T-helper 2 cell treated with Interferon-gamma antibody and Interleukin-4, amounts not matched to agents 5 μg/mL and 100 μg/mL, for 36 hours (primary cell): Measurements from ENCODE around the gene GRK4.
"Not testable (repeated sequence)": the region's sequence is repeated elsewhere in the genome, so short reads cannot be mapped to it uniquely, and the experiment has no call there.

ENCODE experiments used
- DNase-seq: peaks from one replicate; pipeline ENCODE4 v3.0.0; 2021; ENCODE audit warnings: low spot score
- H3K27ac Mint-ChIP-seq: one replicate; pipeline ENCODE4 v1.8.0; 2021; ENCODE audit warnings: mild to moderate bottlenecking, mixed read lengths
- H3K27me3 Mint-ChIP-seq: one replicate; pipeline ENCODE4 v1.8.0; 2021; ENCODE audit warnings: low read depth, mixed read lengths
- H3K36me3 Mint-ChIP-seq: one replicate; pipeline ENCODE4 v1.8.0; 2021; ENCODE audit warnings: low read depth, mixed read lengths
- H3K4me1 Mint-ChIP-seq: one replicate; pipeline ENCODE4 v1.8.0; 2021; ENCODE audit warnings: low read depth, mixed read lengths
- H3K4me3 Mint-ChIP-seq: one replicate; pipeline ENCODE4 v1.8.0; 2022; ENCODE audit warnings: mild to moderate bottlenecking, moderate library complexity, mixed read lengths
- H3K9me3 Mint-ChIP-seq: one replicate; pipeline ENCODE4 v1.8.0; 2021; ENCODE audit warnings: mixed read lengths

The GRK4 gene

GRCh38 chr4:2953496-2953895 lies 9.9 kb upstream of the GRK4 start:
- peak overlapping the region; percentile 43 for H3K4me3 Mint-ChIP-seq
- H3K4me1 Mint-ChIP-seq: peaks cover 41% of the 10 kb centered on the region
- peaks cover 85% of the 10 kb centered on the region for H3K36me3 Mint-ChIP-seq
- no peaks in the 10 kb centered on the region for H3K27me3 Mint-ChIP-seq
- H3K9me3 Mint-ChIP-seq: no peaks in the 10 kb centered on the region
- peak overlapping the region; percentile 93 for H3K27ac Mint-ChIP-seq
- DNase-seq: no peak

GRCh38 chr4:2954358-2955185 lies 8.8 kb upstream of the GRK4 start:
- DNase-seq: peak; percentile 92
- Mint-ChIP-seq H3K4me1 (peaks cover 47% of the 10 kb centered on the region), H3K27ac (peak overlapping the region; percentile 93), H3K36me3 (peaks cover 82% of the 10 kb centered on the region), H3K9me3 (no peaks in the 10 kb centered on the region), H3K27me3 (no peaks in the 10 kb centered on the region), H3K4me3 (peak overlapping the region; percentile 43)

- not testable (repeated sequence) for H3K9me3 Mint-ChIP-seq, H3K27me3 Mint-ChIP-seq, DNase-seq
- Mint-ChIP-seq H3K27ac (peak overlapping the region; percentile 93), H3K36me3 (peaks cover 77% of the 10 kb centered on the region), H3K4me1 (peaks cover 47% of the 10 kb centered on the region), H3K4me3 (peak overlapping the region; percentile 43)
Observed at GRCh38 chr4:2955186-2956044, 8.0 kb upstream of the GRK4 start.

DNA sequence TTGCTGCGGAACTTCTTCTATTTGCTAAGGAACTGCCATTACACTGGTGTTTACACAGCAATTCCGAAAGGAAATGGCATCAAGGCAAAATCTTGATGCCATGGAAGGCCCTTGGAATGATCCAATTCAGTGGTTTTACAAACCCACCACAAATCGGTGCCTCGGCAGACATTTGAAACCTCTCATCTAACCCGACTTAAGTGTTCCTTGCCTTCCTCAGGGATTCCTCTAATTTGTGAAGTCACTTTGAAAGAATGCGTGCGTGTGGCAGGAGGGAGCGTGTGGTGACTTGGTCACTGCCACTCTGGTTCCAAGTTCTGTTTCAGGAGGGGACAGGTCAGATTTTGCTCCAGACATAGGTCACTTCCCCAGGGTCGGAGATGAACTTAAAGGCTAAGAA lies 4.9 kb upstream of the GRK4 start:
- Mint-ChIP-seq H3K27ac (no peak overlapping the region), H3K4me1 (peaks cover 51% of the 10 kb centered on the region), H3K27me3 (no peaks in the 10 kb centered on the region), H3K9me3 (no peaks in the 10 kb centered on the region), H3K4me3 (no peak overlapping the region), H3K36me3 (peaks cover 63% of the 10 kb centered on the region)
- no peak for DNase-seq

- H3K27me3 Mint-ChIP-seq, DNase-seq, H3K27ac Mint-ChIP-seq, H3K9me3 Mint-ChIP-seq: not testable (repeated sequence)
- Mint-ChIP-seq H3K4me1 (peaks cover 41% of the 10 kb centered on the region), H3K36me3 (peaks cover 47% of the 10 kb centered on the region), H3K4me3 (peak overlapping the region; percentile 50)
Observed at GRCh38 chr4:2960450-2960849, 2.9 kb upstream of the GRK4 start.

GRCh38 chr4:2961421-2961810 lies 2.0 kb upstream of the GRK4 start:
- Mint-ChIP-seq H3K9me3 (no peaks in the 10 kb centered on the region), H3K4me1 (peaks cover 34% of the 10 kb centered on the region), H3K4me3 (peak overlapping the region; percentile 89), H3K36me3 (peaks cover 37% of the 10 kb centered on the region), H3K27me3 (no peaks in the 10 kb centered on the region), H3K27ac (peak overlapping the region; percentile 84)
- no peak for DNase-seq

- Mint-ChIP-seq H3K4me1 (peaks cover 31% of the 10 kb centered on the region), H3K27me3 (no peaks in the 10 kb centered on the region), H3K9me3 (no peaks in the 10 kb centered on the region), H3K36me3 (peaks cover 34% of the 10 kb centered on the region), H3K27ac (peak overlapping the region; percentile 84), H3K4me3 (peak overlapping the region; percentile 89)
- DNase-seq: peak; percentile 78
Observed at GRCh38 chr4:2961811-2962441, 1.4 kb upstream of the GRK4 start.

DNA sequence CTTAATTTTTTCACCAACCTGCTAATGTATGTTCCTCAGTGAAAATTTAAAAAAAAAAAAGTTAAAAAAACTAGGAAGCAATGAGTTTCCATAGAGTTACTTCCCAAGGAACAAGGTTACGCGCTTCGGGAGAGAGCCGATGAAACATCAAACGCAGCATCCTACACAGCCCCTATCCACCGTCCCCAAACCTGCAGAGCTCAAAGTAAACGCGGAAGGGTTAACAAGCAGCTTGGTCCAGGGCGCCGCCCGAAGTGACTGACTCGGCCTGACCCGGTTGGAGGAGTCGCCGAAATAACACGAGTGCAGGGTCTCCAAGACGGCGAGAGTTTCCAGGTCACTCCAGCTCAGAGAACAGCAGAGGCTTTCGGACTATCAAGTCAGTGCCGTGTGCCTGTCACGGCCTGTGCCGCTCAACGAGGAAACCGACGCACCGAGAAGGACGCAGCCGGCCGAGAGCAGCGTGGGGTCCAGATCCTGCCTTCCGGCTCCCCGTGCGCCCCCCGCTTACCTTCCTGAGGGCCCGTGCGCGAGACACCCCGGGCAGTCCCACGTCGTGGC lies 677 bp upstream of the GRK4 start:
- H3K27ac Mint-ChIP-seq: peak overlapping the region; percentile 84
- no peak for DNase-seq
- H3K4me1 Mint-ChIP-seq: peaks cover 28% of the 10 kb centered on the region
- no peaks in the 10 kb centered on the region for H3K9me3 Mint-ChIP-seq
- no peaks in the 10 kb centered on the region for H3K27me3 Mint-ChIP-seq
- H3K4me3 Mint-ChIP-seq: peak overlapping the region; percentile 89
- peaks cover 27% of the 10 kb centered on the region for H3K36me3 Mint-ChIP-seq

- Mint-ChIP-seq H3K4me3 (peak overlapping the region; percentile 86), H3K27me3 (no peaks in the 10 kb centered on the region), H3K27ac (peak overlapping the region; percentile 46), H3K36me3 (peaks cover 15% of the 10 kb centered on the region), H3K9me3 (no peaks in the 10 kb centered on the region), H3K4me1 (peaks cover 22% of the 10 kb centered on the region)
- no peak for DNase-seq
Observed at GRCh38 chr4:2963966-2964471, 648 bp downstream of the GRK4 start.

DNA sequence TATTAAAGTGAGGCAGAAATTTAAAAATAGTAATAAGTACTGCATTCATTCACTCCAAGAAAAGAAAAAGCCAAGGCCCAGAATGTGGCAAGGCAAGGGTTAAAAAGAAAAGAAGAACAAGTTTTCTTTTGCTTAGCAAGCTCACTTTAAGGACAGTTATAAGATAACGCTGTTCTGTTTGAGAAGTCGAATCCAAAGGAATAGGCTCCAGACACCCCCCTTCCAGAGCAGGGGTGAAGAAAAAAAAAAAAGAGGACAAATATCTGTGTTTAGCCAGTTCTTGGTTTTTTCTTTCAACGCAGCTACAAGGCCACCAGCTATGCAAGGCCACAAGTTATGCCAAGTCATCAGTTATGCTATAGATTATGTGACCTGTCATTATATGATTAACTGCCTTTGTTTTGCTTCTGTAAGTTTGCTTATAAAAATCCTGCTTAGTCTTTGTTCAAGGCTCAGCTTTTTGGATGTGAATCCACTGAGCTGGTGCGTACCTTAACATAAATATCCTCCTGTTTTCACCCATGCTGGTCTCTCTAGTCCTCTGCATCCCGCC lies 1.4 kb downstream of the GRK4 start:
- H3K9me3 Mint-ChIP-seq: no peaks in the 10 kb centered on the region
- H3K4me3 Mint-ChIP-seq: peak overlapping the region; percentile 86
- H3K36me3 Mint-ChIP-seq: peaks cover 12% of the 10 kb centered on the region
- no peaks in the 10 kb centered on the region for H3K27me3 Mint-ChIP-seq
- no peak for DNase-seq
- peaks cover 19% of the 10 kb centered on the region for H3K4me1 Mint-ChIP-seq
- H3K27ac Mint-ChIP-seq: peak overlapping the region; percentile 46

GRCh38 chr4:2965262-2965661 lies 1.9 kb downstream of the GRK4 start:
- no peak for DNase-seq
- H3K27me3 Mint-ChIP-seq: no peaks in the 10 kb centered on the region
- H3K36me3 Mint-ChIP-seq: peaks cover 11% of the 10 kb centered on the region
- no peak overlapping the region for H3K27ac Mint-ChIP-seq
- H3K4me3 Mint-ChIP-seq: peak overlapping the region; percentile 86
- peaks cover 19% of the 10 kb centered on the region for H3K4me1 Mint-ChIP-seq
- H3K9me3 Mint-ChIP-seq: no peaks in the 10 kb centered on the region

DNA sequence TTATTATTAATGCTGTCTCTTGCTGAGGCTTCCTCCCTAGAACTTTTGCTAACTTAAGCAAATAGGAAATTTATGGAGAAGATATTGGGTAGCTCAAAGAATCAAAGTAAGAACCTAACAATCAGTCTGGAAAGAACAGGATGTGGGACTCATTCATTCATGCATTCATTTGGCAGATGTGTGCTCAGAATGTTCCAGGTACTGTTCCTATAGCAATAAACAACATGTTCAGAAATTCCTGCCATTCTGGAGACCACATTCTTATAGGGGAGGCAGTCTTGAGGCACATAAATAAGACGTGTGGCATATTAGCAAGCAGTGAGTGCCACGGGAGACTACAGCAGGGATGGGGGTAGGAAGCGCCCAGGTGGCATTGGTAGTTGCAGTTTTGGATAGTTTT lies 5.0 kb downstream of the GRK4 start:
- Mint-ChIP-seq H3K4me1 (peaks cover 8% of the 10 kb centered on the region), H3K27ac (no peak overlapping the region), H3K36me3 (no peaks in the 10 kb centered on the region), H3K4me3 (no peak overlapping the region), H3K9me3 (no peaks in the 10 kb centered on the region), H3K27me3 (no peaks in the 10 kb centered on the region)
- DNase-seq: no peak

GRCh38 chr4:2971275-2971674 lies 7.9 kb downstream of the GRK4 start:
- H3K4me1 Mint-ChIP-seq: no peaks in the 10 kb centered on the region
- no peaks in the 10 kb centered on the region for H3K9me3 Mint-ChIP-seq
- H3K36me3 Mint-ChIP-seq: no peaks in the 10 kb centered on the region
- no peak overlapping the region for H3K4me3 Mint-ChIP-seq
- H3K27me3 Mint-ChIP-seq: no peaks in the 10 kb centered on the region
- no peak overlapping the region for H3K27ac Mint-ChIP-seq
- no peak for DNase-seq
